SU-DHL-6 (cell line): Measurements from ENCODE around the gene TEX50.
"Not testable (repeated sequence)": the region's sequence is repeated elsewhere in the genome, so short reads cannot be mapped to it uniquely, and the experiment has no call there.

Experiments
- EZH2phosphoT487 ChIP-seq: fragments of 200-600 bp; sonication (generic), shearing (Covaris generic); conservative IDR thresholded peaks from 2 replicates; pipeline ENCODE4 v1.6.1; 2018; ENCODE audit warnings: mild to moderate bottlenecking, antibody characterized with exemption, low read length, moderate library complexity, mixed read lengths
- TF ChIP-seq, protein P1 (sequence below): fragments of 200-600 bp; sonication (generic); IDR thresholded peaks from one replicate; pipeline ENCODE4 v1.5.1; 2017; ENCODE audit warnings: antibody characterized with exemption, mild to moderate bottlenecking, low read length, moderate library complexity; ENCODE audit not compliant: insufficient read depth, poor library complexity, severe bottlenecking

DNA sequence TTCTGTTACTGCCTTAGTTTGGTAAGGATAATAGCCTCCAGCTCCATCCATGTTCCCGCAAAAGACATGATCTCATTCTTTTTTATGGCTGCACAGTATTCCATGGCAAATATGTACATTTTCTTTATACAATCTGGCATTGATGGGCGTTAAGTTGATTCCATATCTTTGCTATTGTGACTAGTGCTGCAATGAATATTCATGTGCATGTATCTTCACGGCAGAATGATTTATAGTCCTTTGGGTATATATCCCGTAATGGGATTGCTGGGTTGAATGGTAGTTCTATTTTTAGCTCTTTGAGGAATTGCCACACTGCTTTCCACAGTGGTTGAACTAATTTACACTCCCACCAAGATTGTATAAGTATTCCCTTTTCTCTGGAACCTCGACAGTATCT lies 44.0 kb upstream of the TEX50 start:
- TF ChIP-seq, protein P1, sequence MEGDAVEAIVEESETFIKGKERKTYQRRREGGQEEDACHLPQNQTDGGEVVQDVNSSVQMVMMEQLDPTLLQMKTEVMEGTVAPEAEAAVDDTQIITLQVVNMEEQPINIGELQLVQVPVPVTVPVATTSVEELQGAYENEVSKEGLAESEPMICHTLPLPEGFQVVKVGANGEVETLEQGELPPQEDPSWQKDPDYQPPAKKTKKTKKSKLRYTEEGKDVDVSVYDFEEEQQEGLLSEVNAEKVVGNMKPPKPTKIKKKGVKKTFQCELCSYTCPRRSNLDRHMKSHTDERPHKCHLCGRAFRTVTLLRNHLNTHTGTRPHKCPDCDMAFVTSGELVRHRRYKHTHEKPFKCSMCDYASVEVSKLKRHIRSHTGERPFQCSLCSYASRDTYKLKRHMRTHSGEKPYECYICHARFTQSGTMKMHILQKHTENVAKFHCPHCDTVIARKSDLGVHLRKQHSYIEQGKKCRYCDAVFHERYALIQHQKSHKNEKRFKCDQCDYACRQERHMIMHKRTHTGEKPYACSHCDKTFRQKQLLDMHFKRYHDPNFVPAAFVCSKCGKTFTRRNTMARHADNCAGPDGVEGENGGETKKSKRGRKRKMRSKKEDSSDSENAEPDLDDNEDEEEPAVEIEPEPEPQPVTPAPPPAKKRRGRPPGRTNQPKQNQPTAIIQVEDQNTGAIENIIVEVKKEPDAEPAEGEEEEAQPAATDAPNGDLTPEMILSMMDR, result not testable (repeated sequence)
- not testable (repeated sequence) for TF ChIP-seq EZH2phosphoT487
